G401 (cell line): ENCODE measurements around the gene ZFYVE28. TPM values are rescaled to one million over a fixed set of nuclear protein-coding genes. Genes with fewer than 3 reads are reported as not detected.
A peak's percentile ranks its signal among the peaks of the same experiment; 100 is the strongest.
"Not testable (repeated sequence)": the region's sequence is repeated elsewhere in the genome, so short reads cannot be mapped to it uniquely, and the experiment has no call there.

Experiments used
- DNase-seq: peaks from one replicate; pipeline ENCODE4 v3.0.0-alpha.2; 2015; ENCODE audit warnings: low spot score
- in situ Hi-C: cut with HindIII; loops from 2 replicates; pipeline ENCODE4 v1.10.0; 2016; ENCODE audit warnings: low sequenced_read_pairs, mixed read lengths
- total RNA-seq: library from RNA; depleted of rRNA; stranded (reverse); fragments of >200 nt; shearing (Covaris generic); gene quantifications from 2 replicates; pipeline ENCODE4 v1.2.3, GENCODE V29; 2014

The ZFYVE28 gene
- total RNA-seq, 1 experiment from 2014 or later = 11.4 TPM

DNA sequence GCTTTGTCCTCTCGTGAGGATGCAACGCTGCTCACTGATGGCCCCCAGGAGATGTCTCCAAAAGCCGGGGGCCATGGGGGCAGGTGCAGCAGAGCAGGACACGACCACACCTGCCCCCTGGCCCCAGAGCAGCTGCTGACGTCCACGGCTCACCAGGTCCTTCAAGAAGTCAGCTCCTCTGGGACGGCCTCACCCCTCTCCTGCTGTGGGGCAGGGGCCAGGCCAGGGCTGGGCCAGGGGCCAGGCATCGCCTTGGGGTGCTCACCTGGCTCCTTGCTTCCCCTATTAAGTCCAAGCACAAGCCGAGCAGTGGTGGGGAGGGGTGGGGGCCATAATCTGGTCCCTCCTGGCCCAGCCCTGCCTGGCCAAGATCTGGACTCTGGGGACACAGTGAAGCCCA lies 128.0 kb downstream of the ZFYVE28 start:
- in situ Hi-C loops = no loop called here
- no peak for DNase-seq

DNA sequence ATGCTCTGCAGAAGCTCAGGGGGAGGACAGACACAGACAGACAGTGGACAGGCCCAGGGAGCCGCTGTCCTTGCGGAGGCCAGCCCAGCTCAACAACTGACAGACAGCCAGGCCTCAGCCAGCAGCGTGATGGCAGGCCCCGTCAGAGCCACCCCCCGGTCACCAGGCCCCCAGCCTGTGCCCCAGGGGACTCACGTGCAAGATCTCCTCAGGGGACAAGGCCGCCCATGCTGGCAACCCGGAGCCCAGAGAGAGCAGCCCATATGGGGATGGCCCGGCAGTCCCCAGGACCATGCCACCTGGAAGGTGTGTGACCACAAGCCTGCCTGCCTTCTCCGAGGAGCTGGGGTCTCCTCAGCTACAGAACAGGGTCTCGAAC lies 128.5 kb downstream of the ZFYVE28 start:
- DNase-seq = no peak
- in situ Hi-C loops = no loop called here

DNA sequence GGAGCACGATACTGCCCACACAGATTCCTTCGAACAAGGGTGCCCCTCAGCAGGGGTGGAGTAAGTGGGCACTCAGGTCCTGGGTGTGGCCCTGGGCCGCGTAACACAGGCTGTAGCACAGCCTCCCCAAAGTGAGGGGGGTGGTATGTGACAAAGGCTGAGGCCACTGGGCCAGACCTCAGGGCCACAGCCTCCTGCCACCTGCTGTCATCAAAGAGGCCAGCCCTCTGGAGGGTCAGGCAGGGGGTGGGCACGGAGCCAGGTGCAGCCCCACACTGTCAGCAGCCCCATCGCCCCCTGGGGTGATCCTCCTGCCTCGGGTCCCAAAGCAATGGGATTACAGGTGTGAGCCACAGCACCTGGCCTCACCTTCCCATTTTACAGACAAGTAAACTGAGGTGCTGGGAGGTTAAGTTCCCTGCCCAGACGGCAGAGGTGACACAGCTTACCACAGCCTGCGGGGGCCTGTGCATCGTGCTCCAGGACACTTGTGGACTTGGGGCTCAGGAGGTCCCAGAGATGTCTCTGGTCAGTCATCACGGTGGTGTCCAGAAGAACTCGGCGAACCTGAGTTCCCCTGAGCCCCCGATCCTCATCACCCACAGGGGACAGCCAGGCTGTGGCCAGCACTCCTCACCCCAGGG lies 129.0 kb downstream of the ZFYVE28 start:
- DNase-seq = no peak
- in situ Hi-C loops = no loop called here

DNA sequence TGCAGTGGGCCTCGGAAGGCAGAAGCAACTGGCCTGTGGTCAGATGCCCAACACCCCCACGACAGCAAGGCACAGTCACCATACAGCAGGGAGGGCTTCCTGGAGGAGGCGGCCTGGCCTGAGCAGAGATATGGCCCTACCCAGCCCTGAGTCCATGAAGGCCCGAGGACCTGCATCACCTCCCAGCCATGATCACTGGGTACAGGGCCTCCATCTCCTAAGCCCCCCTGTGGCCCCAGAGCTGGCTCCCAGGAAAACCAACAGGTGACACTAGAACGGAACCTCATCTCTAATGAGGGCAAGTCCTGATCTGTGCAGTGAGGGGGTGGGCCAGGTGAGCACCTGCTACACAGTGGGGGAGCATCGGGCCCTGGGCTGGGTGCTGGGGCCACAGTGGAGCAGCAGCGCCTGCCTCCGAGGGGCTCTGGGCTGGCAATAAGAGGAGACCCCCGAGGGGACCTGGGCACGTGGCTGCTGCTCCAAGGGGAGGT lies 130.3 kb downstream of the ZFYVE28 start:
- DNase-seq = no peak
- in situ Hi-C loops = no loop called here

DNA sequence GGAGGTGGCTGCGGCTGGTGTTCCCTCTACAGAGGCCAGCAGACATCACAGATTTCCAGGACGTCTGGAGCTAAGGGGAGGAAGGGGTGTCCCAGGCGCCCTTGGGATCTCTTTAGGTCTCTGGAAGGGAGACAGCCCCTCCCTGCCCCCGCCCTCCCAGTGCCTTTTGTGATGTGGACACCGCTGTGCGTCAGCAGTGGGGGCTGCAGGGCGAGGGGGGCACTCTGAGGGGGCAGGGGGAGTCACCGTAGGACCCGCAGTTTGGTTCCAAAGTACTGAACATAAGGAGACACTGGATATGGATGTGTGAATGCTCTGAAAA lies 130.9 kb downstream of the ZFYVE28 start:
- DNase-seq = no peak
- in situ Hi-C loops = no loop called here

DNA sequence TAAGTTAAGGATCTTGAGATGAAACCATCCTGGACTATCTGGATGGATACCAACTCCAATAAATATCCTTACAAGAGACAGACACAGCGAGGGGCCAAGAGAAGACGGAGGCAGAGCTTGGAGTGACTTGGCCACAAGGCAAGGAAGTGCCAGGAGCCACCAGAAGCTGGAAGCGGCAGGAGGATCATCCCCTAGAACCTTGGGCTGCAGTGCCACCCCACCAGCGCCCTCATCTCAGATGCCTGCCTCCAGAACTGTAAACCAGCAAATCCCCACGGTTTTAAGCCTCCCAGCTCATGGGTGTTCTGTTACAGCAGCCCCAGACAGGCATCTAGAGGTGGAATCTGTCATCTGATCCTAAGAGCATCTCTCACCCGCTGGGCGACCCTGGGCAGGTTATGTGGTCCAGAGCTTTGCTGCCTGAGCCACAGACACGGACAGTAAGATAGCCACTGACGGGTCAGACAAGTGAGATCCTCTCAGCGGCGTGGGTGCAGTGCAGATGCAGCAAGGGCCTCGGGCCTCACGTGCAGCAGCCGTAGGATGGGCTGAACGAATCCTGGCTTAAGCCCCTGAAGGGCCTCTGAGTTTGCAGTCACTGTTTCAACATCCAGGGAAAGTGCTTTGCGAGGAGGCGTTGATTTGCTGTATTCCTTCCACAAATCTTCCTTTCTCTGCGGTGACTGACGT lies 131.4 kb downstream of the ZFYVE28 start:
- no peak for DNase-seq
- in situ Hi-C loops = no loop called here

DNA sequence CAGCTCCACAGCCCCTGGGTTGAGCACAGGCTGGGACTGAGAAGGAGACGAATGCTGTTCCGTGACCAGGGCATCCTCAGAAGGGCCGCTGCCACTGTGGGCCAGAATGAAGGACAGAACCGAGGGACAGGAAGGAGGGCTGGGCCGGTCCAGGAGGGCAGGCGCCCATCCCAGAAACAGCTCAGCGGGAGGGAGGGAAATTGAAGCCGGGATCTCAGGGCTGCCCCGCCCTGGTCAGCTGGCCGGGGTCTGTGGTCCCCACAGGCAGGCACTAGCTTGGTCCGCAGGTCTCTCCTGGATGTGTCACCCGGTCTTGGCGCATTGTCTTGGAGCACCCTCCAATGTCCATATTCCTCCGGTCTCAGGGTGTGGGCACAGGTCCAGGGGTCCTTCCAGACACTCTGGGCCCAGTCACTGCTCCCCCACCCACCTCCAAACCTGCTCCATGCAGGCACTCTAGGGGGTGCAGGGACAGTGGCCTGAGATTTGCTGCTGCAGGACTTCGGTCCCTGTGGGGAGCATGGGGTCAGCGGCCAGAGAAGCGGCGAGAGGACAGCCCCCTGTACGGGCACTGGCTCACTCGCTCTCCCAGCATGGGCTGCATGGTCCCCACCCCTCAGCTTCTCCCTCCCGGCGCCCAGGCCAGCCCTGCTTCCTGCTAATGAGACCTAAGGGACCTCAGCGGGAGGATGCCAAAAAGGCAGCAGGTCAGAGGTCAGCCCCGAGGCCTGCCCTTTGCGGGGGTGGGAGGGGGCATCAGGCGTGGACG lies 132.6 kb downstream of the ZFYVE28 start:
- in situ Hi-C loops = no loop called here
- no peak for DNase-seq

DNA sequence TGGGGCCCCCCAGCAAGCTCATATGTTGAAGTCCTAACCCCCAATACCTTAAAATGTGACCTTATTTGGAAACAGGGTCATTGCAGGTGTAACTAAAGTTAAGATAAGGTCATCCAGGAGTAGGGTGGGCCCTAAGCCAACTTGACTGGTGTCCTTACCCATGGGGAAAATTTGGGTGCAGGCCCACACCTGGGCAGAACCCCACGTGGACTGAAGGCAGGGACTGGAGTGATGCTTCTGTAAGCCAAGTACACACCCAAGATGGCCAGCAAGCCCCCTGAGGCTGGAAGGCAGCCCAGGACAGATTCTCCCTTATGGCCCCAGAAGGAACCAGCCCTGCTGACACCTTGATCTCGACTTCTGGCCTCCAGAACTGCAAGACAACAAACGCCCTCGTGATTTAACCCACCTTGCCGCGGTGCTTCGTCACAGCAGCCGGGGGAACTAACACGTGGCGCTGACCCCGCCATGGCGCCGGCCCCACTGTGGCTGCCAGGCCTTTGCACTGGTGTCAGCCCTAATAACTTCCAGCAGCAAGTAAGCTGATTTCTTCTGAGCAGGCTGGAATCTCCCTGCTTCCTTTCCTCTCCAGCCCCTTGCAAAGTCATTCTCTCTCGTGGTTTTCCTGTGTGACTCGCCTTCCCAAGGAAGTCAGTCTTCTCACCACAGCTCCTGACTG lies 133.4 kb downstream of the ZFYVE28 start:
- in situ Hi-C loops = no loop called here
- no peak for DNase-seq

DNA sequence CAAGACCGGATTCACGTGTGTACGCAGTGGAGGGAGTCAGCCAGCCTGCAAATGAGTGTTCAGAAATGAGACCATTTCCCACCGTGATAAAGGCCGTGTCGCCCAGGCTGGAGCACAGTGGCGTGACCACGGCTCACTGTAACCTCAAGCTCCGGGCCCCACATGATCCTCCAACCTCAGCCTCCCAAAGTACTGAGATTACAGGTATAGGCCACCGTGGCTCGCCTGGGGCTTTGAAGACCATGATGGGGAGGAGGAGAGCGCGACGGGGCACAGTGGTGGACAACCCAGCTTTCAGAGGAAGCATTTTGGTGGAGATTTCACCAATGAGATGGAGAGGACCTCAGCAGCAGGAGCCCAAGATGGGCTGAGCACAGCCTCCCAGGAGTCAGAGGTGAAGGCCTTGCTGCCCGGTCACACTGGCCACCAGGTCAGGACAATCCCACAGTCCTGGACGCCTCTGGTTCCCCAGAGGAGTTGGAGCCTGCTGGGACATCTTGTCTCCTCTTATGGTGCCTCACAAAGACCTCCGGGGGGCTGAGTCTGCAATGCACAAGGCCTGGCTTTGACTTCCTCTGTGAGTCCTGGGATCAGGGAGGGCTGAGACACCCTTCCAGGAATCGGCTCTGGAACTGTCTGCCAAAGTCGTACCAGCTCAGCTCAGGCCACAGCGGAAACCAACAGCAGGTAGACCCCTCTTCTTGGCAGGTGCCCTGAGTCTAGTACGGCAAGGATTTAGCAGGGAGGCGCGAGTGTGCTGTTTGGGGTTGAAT lies 134.1 kb downstream of the ZFYVE28 start:
- DNase-seq = no peak

DNA sequence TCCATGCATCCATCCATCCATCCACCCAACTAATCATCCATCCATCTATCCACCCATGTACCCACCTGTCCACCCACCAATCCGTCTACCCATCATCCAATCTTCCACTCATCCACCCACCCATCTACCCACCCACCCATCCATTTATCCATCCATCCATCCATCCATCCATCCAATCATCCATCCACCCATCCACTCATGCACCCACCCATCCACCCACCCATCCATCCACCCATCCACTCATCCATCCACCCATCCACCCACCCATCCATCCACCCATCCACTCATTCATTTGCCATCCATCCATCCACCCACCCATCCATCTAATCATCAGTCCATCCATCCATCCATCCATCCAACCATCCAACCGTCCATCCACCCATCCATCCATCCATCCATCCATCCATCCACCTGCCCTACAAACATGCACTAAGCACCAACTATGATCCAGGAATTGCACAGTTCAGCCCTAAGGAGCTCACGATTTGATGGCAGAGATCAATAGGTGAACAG lies 135.2 kb downstream of the ZFYVE28 start:
- in situ Hi-C loops = no loop called here
- DNase-seq = no peak

More for the DNA sequence above, 134.1 kb downstream of the ZFYVE28 start:
- in situ Hi-C loops = no loop called here

DNA sequence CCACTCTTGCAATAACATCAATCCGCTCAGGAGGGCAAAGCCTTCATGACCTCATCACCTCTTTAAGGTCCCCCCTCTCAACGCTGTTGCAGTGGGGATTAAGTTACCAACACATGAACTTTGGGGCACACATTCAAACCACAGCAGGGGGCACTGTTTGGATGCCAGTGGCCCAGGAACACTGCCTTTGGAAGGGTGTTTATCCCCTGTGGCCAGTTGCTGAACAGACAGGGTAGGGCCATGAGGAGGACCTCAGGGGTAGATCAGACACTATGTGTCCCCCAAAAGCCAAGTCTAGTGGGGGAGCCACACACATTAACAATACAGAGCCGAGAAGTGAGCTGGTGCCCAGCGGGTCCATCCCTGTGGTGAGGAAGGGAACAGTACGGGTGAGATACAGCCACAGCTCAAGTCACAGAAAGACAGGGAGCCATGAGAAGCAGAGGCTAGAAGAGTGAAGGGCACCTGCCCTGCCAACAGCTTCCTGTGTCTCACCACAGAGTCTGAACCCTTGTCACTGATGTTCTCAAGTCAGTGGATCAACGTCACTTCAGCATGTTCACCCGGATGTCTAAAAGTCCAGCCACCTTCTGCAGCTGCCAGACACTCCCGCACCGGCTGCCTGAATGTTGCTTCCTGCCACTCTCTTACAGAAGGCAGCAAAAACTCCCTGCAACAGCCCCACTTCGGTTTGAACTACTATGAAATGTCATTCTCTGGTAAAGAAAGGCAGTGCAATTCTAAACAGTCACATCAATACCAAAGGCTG lies 136.7 kb downstream of the ZFYVE28 start:
- in situ Hi-C loops = no loop called here
- DNase-seq = no peak

DNA sequence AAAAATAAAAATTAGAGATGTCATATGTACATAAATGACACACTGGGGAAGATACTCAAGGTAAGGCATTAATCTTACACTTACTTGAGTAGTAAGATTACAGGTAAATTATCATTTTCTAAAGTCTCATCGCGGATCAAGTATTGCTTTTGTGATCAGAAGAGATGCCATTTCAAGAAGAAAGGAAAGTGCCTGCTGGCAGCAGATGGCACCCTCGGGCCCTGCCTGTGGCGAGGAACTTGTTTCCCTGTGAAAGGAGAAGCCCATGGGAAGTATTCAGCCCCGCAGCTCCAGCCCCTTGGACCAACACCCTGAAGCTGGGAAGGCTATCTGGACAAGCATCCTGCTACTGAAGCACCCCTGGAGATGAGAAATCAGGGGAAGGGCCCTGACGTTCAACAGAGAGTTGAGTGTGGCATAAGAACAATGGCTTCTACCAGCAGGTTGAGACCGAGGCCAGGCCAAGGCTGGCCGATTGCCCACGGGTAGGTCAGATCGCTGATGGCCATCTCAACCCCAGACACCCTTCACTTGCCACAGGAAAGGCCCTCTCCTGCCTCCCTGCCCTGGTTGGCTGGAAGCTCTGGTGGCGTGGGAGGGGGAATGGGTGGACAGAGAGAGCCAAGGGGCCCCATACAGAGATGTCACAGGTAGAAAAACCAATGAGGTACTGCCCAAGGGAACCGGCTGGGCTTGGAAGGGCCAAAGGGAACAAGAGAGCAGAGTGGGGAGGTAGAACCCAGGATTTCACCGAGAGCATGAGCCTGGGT lies 137.7 kb downstream of the ZFYVE28 start:
- DNase-seq = no peak
- in situ Hi-C loops = no loop called here

DNA sequence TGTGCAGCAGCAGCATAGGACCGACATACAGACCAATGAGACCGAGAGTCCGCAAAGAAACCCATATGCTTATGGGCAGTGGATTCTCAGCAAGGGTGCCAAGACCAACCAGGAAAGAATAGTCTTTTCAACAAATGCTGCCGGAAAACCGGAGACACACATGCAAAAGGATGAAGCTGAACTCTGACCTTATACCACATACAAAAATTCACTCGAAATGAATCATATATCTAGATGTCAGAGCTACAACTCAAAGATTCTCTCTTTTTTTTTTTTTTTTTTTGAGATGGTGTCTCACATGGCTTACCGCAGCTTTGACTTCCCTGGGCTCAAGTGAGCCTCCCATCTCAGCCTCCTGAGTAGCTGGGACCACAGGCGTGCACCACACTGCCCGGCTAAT lies 140.5 kb downstream of the ZFYVE28 start:
- no peak for DNase-seq
- in situ Hi-C loops = no loop called here

DNA sequence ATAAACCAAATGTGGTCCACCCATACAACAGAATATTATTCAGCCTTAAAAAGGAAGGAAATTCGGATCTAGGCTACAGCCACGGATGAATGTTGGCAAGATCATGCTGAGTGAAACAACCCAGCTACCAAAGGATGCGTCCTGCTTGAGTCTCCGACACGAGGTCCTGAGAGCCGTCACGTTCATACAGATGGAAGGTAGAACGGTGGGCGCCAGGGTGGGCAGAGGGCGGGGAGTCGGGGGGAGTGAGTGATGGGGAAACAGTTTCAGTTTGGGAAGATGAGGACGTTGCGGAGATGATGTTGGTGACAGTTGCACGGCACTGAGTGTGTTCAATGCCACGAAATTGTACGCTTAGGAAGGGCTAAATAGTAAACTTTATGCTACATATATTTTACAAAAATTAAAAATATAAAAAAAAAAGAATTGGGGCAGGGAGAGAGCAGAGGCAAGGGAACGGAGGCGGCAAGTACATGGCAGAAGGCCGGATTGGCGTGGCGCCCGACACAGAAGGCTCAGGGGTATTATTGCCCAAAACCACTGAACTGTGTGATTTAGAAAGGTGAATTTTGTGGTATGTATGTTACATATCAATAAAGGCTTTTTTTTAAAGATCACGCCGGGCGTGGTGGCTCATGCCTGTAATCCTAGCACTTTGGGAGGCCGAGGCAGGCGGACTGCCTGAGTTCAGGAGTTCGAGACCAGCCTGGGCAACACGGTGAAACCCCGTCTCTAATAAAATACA lies 141.7 kb downstream of the ZFYVE28 start:
- in situ Hi-C loops = no loop called here
- DNase-seq = peak; percentile 81

DNA sequence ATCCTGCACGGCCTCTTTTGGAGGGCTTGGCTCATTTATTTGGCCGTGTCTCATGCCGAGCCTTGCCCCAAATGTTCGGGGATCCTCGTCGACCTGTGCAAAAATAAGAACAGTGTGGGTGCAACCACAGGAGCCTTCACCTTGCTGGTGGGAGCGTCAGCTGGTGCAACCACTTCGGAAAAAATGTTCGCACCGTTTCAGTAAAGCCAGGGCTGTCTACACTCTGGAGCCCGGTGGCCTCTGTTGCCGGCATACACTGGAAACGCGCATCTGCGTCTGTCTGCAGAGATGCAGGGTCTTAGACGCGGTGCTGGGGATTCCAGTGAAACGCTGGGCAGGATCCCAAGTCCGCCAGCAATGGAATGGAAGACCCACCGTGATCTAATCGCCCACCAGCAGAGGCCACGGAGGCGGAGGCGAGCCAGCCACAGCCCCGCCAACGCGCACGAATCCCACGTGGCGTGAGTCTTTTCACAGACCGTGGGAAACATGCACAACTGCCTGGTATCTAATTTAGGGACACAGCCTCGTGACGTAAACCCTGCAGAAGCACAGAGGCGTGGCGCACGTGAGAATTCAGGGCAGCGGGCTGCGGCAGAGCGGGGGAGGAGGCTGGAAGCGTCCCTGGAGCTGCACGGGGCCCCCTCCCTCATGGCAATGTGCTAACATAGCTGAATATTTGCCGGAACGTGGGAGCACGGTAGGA lies 142.7 kb downstream of the ZFYVE28 start:
- in situ Hi-C loops = no loop called here
- no peak for DNase-seq

DNA sequence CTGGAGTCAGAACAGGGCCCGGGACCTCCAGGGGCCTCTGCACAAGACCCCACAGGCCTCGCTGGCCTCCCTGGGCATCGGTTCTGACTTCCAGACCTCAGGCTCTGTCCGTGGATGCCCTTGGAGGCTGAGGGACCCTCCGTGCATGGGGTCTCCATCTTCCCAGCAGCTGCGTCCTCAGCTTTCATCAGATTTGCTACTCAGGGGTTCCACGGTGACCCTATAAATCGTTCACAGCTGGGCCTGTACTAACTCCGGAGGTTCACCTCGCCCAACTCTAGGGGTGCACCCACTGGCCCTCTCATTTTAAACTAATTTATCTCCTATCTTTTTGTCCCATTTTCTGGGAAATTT lies 143.4 kb downstream of the ZFYVE28 start:
- DNase-seq, in situ Hi-C loops: not testable (repeated sequence)
